GM18867 (cell line): Measurements from ENCODE around the gene ADAM22.

Experiments
- ATAC-seq: cut with Tn5 transposase; IDR thresholded peaks from one replicate; pipeline ENCODE4 v1.9.1; 2021; ENCODE audit warnings: mild to moderate bottlenecking, moderate library complexity; ENCODE audit not compliant: unreplicated experiment

Gene ADAM22

GRCh38 chr7:87960239-87960638, 26.2 kb downstream of the ADAM22 start:
- ATAC-seq: no peak

GRCh38 chr7:87961754-87962153, 27.7 kb downstream of the ADAM22 start:
- no peak for ATAC-seq

- ATAC-seq: no peak
Measured at GRCh38 chr7:87966271-87966670, 32.2 kb downstream of the ADAM22 start.

GRCh38 chr7:87968021-87968420, 34.0 kb downstream of the ADAM22 start:
- ATAC-seq: no peak

GRCh38 chr7:87982116-87982515, 48.1 kb downstream of the ADAM22 start:
- no peak for ATAC-seq

GRCh38 chr7:87984088-87984487, 50.0 kb downstream of the ADAM22 start:
- no peak for ATAC-seq

GRCh38 chr7:87993269-87993668, 59.2 kb downstream of the ADAM22 start:
- no peak for ATAC-seq

GRCh38 chr7:87999261-87999660, 65.2 kb downstream of the ADAM22 start:
- ATAC-seq: no peak

GRCh38 chr7:88001744-88002530, 67.9 kb downstream of the ADAM22 start:
- ATAC-seq: no peak

GRCh38 chr7:88002617-88003016, 68.6 kb downstream of the ADAM22 start:
- ATAC-seq: no peak

GRCh38 chr7:88003581-88003980, 69.5 kb downstream of the ADAM22 start:
- no peak for ATAC-seq

- no peak for ATAC-seq
Measured at GRCh38 chr7:88005191-88005590, 71.1 kb downstream of the ADAM22 start.

GRCh38 chr7:88009651-88010050, 75.6 kb downstream of the ADAM22 start:
- ATAC-seq: no peak

- ATAC-seq: no peak
Measured at GRCh38 chr7:88012086-88012485, 78.0 kb downstream of the ADAM22 start.

- no peak for ATAC-seq
Measured at GRCh38 chr7:88013981-88014380, 79.9 kb downstream of the ADAM22 start.

GRCh38 chr7:88014581-88014980, 80.5 kb downstream of the ADAM22 start:
- no peak for ATAC-seq

GRCh38 chr7:88015309-88015708, 81.3 kb downstream of the ADAM22 start:
- ATAC-seq: no peak

- no peak for ATAC-seq
Measured at GRCh38 chr7:88018501-88018900, 84.5 kb downstream of the ADAM22 start.

GRCh38 chr7:88020953-88021665, 87.1 kb downstream of the ADAM22 start:
- ATAC-seq: no peak

GRCh38 chr7:88027724-88028123, 93.7 kb downstream of the ADAM22 start:
- no peak for ATAC-seq

GRCh38 chr7:88034083-88034695, 100.1 kb downstream of the ADAM22 start:
- no peak for ATAC-seq

- ATAC-seq: no peak
Measured at GRCh38 chr7:88037050-88037449, 103.0 kb downstream of the ADAM22 start.
